Trophoblast cell (in vitro differentiated cells and primary cell): ENCODE measurements around the gene GNAI2.
"Not testable (repeated sequence)": the region's sequence is repeated elsewhere in the genome, so short reads cannot be mapped to it uniquely, and the experiment has no call there.

Source experiments
- DNase-seq, 2 donors: peaks; one replicate each; pipeline ENCODE4 v3.0.0-alpha.2; 2016
- H2AFZ ChIP-seq: 2 replicates; pipeline ENCODE4 v1.6.1; 2013; ENCODE audit warnings: low read length, moderate library complexity, mild to moderate bottlenecking; ENCODE audit not compliant: insufficient read depth, poor library complexity
- H2AK5ac ChIP-seq: 2 replicates; pipeline ENCODE4 v1.6.1; 2013; ENCODE audit warnings: mild to moderate bottlenecking, low read length
- H2BK120ac ChIP-seq: 2 replicates; pipeline ENCODE4 v1.6.1; 2013; ENCODE audit warnings: low read length, mild to moderate bottlenecking, moderate library complexity; ENCODE audit not compliant: insufficient read depth, poor library complexity
- H2BK12ac ChIP-seq: 2 replicates; pipeline ENCODE4 v1.6.1; 2013; ENCODE audit warnings: mild to moderate bottlenecking, low read length, moderate library complexity
- H2BK5ac ChIP-seq: 2 replicates; pipeline ENCODE4 v1.6.1; 2013; ENCODE audit warnings: low read length, low read depth, moderate library complexity, mild to moderate bottlenecking; ENCODE audit not compliant: poor library complexity
- H3K14ac ChIP-seq: 2 replicates; pipeline ENCODE4 v1.6.1; 2013; ENCODE audit warnings: mild to moderate bottlenecking, low read length
- H3K18ac ChIP-seq: 2 replicates; pipeline ENCODE4 v1.6.1; 2013; ENCODE audit warnings: mild to moderate bottlenecking, low read length
- H3K23ac ChIP-seq: 2 replicates; pipeline ENCODE4 v1.6.1; 2013; ENCODE audit warnings: low read length
- H3K27ac ChIP-seq: 2 replicates; pipeline ENCODE4 v1.5.1; 2013; ENCODE audit warnings: low read depth, mild to moderate bottlenecking, inconsistent platforms, low read length, moderate library complexity
- H3K27me3 ChIP-seq: 2 replicates; pipeline ENCODE4 v1.6.1; 2013; ENCODE audit warnings: inconsistent platforms, mild to moderate bottlenecking, low read length, moderate library complexity; ENCODE audit not compliant: insufficient read depth
- H3K36me3 ChIP-seq, 2 experiments: 1 replicate in 1 of 2; 2 replicates in 1 of 2; pipeline ENCODE4 v1.6.1; 2013; ENCODE audit warnings: low read length in 2 of 2, mild to moderate bottlenecking in 2 of 2, moderate library complexity in 1 of 2; ENCODE audit not compliant: insufficient read depth in 2 of 2, control insufficient read depth in 1 of 2
- H3K4ac ChIP-seq: 2 replicates; pipeline ENCODE4 v1.6.1; 2013; ENCODE audit warnings: low read depth, mild to moderate bottlenecking, low read length, moderate library complexity
- H3K4me1 ChIP-seq, 2 experiments: 1 replicate in 1 of 2; 2 replicates in 1 of 2; pipeline ENCODE4 v1.6.1; 2013; ENCODE audit warnings: low read length in 2 of 2, mild to moderate bottlenecking in 2 of 2, moderate library complexity in 1 of 2; ENCODE audit not compliant: insufficient read depth in 2 of 2, control insufficient read depth in 1 of 2
- H3K4me2 ChIP-seq: 2 replicates; pipeline ENCODE4 v1.6.1; 2013; ENCODE audit warnings: inconsistent platforms, mild to moderate bottlenecking, low read length, moderate library complexity
- H3K4me3 ChIP-seq: 2 replicates; pipeline ENCODE4 v1.5.1; 2013; ENCODE audit warnings: mild to moderate bottlenecking, low read depth, low read length, inconsistent platforms
- H3K79me1 ChIP-seq: one replicate; pipeline ENCODE4 v1.6.1; 2013; ENCODE audit warnings: low read length
- H3K79me2 ChIP-seq: 2 replicates; pipeline ENCODE4 v1.6.1; 2013; ENCODE audit warnings: low read length, mild to moderate bottlenecking; ENCODE audit not compliant: control insufficient read depth, insufficient read depth, poor library complexity
- H3K9ac ChIP-seq: 2 replicates; pipeline ENCODE4 v1.6.1; 2013; ENCODE audit warnings: mild to moderate bottlenecking, low read length
- H3K9me3 ChIP-seq: 2 replicates; pipeline ENCODE4 v1.6.1; 2013; ENCODE audit warnings: low read depth, mild to moderate bottlenecking, control low read depth, inconsistent platforms, low read length; ENCODE audit not compliant: insufficient read depth
- H4K12ac ChIP-seq: 2 replicates; pipeline ENCODE4 v1.6.1; 2013; ENCODE audit warnings: low read depth, mild to moderate bottlenecking, low read length, moderate library complexity
- H4K8ac ChIP-seq: 2 replicates; pipeline ENCODE4 v1.6.1; 2013; ENCODE audit warnings: low read depth, mild to moderate bottlenecking, low read length, moderate library complexity
- H4K91ac ChIP-seq: one replicate; pipeline ENCODE4 v1.6.1; 2013; ENCODE audit warnings: low read depth, mild to moderate bottlenecking, low read length, moderate library complexity
- WGBS: extraction: QIAGEN DNeasy Blood & Tissue Kit; methylation state at CpG from one replicate; pipeline ENCODE4 v1.1.7; 2013; ENCODE audit warnings: missing lambda C conversion rate; ENCODE audit not compliant: insufficient read length, insufficient coverage; ENCODE audit errors: extremely low coverage; 5-methylcytosine and 5-hydroxymethylcytosine counted together

The GNAI2 gene

GRCh38 chr3:50270422-50271224, 34.6 kb downstream of the GNAI2 start:
- no peak for DNase-seq
- H4K91ac ChIP-seq = peak overlapping the region; percentile 29
- peak overlapping the region; percentile 0 for H2BK12ac ChIP-seq
- peaks cover 14% of the 10 kb centered on the region for H3K79me1 ChIP-seq
- peak overlapping the region; percentile 3 for H3K14ac ChIP-seq
- no peak overlapping the region for H3K9ac ChIP-seq
- H3K27ac ChIP-seq = no peak overlapping the region
- H3K4me2 ChIP-seq = no peak overlapping the region
- H4K8ac ChIP-seq = no peak overlapping the region
- H4K12ac ChIP-seq = no peak overlapping the region
- H2AK5ac ChIP-seq = peak overlapping the region; percentile 46
- H3K23ac ChIP-seq = no peak overlapping the region
- H2AFZ ChIP-seq = no peak overlapping the region
- H3K36me3 ChIP-seq = no peaks in the 10 kb centered on the region
- H3K27me3 ChIP-seq = peaks cover 9% of the 10 kb centered on the region
- peaks cover 2% of the 10 kb centered on the region for H3K79me2 ChIP-seq
- H3K18ac ChIP-seq = peak overlapping the region; percentile 1
- no peak overlapping the region for H3K4me3 ChIP-seq
- H2BK120ac ChIP-seq = no peak overlapping the region
- WGBS = no CpG with 5 or more reads among the region's 19 CpGs
- peaks cover 2% of the 10 kb centered on the region for H3K9me3 ChIP-seq
- H3K4me1 ChIP-seq = peaks cover 35 to 38% of the 10 kb centered on the region in 2 experiments
- H2BK5ac ChIP-seq = no peak overlapping the region
- H3K4ac ChIP-seq = no peak overlapping the region

GRCh38 chr3:50271314-50271936, 35.4 kb downstream of the GNAI2 start:
- Histone ChIP-seq H4K91ac (peak overlapping the region; percentile 5), H3K4me2 (no peak overlapping the region), H3K36me3 (no peaks in the 10 kb centered on the region), H3K4ac (no peak overlapping the region), H4K8ac (no peak overlapping the region), H2BK120ac (no peak overlapping the region), H3K23ac (no peak overlapping the region), H4K12ac (no peak overlapping the region), H2AK5ac (peak overlapping the region; percentile 6), H3K14ac (no peak overlapping the region), H3K9me3 (peaks cover 6% of the 10 kb centered on the region), H3K27me3 (peaks cover 11% of the 10 kb centered on the region), H3K79me2 (no peaks in the 10 kb centered on the region), H2BK12ac (peak overlapping the region; percentile 11), H3K4me3 (no peak overlapping the region), H3K27ac (no peak overlapping the region), H2BK5ac (no peak overlapping the region), H3K9ac (no peak overlapping the region), H3K79me1 (peaks cover 8% of the 10 kb centered on the region), H2AFZ (no peak overlapping the region), H3K4me1 (peaks cover 27 to 32% of the 10 kb centered on the region in 2 experiments), H3K18ac (no peak overlapping the region)
- DNase-seq = peak; percentile 55 to 71
- no CpG with 5 or more reads among the region's 10 CpGs for WGBS

- H4K8ac ChIP-seq, DNase-seq, H3K23ac ChIP-seq, H3K79me1 ChIP-seq, H3K18ac ChIP-seq, H3K4ac ChIP-seq, H3K9ac ChIP-seq, H3K36me3 ChIP-seq, H3K9me3 ChIP-seq, H4K12ac ChIP-seq, H2BK5ac ChIP-seq, H2BK120ac ChIP-seq, H4K91ac ChIP-seq, H2AK5ac ChIP-seq, H2BK12ac ChIP-seq, H3K79me2 ChIP-seq, H3K14ac ChIP-seq, H3K4me2 ChIP-seq, H3K4me3 ChIP-seq, H2AFZ ChIP-seq, H3K27ac ChIP-seq: not testable (repeated sequence)
- Histone ChIP-seq H3K4me1 (peaks cover 25 to 32% of the 10 kb centered on the region in 2 experiments), H3K27me3 (peaks cover 11% of the 10 kb centered on the region)
- no CpG with 5 or more reads among the region's 10 CpGs for WGBS
Observed at GRCh38 chr3:50272538-50272910, 36.5 kb downstream of the GNAI2 start.

DNA sequence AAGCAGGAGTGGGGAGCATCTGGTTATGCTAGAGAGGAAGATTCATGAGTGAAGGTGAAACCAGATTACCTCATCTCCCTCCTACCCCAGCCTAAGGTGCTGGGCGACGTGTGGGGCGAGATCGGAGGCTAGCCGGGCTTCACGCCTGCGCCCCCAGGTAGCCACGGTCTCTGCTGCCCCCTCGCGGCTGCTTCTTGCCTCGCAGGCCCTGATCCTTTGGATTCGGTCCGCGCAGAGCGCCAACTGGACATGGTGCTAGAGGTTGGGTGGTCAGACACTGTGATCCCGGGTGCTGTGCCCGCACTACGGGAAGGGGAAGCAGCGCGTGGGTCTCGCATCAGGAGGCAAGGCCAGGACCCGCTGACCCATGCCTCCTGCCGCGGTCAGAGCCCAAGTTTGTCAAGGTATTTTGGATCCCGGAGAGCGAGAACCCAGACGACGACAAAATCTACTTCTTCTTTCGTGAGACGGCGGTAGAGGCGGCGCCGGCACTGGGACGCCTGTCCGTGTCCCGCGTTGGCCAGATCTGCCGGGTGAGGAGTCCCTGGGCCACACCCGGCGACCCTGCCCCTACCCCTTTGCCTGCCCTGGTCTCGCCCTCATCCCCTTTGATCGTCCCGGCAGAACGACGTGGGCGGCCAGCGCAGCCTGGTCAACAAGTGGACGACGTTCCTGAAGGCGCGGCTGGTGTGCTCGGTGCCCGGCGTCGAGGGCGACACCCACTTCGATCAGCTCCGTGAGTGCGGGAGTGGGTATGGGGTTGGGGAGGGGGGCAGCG, 37.1 kb downstream of the GNAI2 start:
- Histone ChIP-seq H3K9ac (peak overlapping the region; percentile 21), H3K27me3 (peaks cover 11% of the 10 kb centered on the region), H4K8ac (peak overlapping the region; percentile 23), H4K91ac (peak overlapping the region; percentile 34), H3K27ac (no peak overlapping the region), H3K79me2 (no peaks in the 10 kb centered on the region), H2BK12ac (peak overlapping the region; percentile 9), H3K4me3 (no peak overlapping the region), H3K4me2 (peak overlapping the region; percentile 47), H3K4me1 (peaks cover 25 to 32% of the 10 kb centered on the region in 2 experiments), H3K23ac (no peak overlapping the region), H3K79me1 (peaks cover 4% of the 10 kb centered on the region), H3K9me3 (peaks cover 10% of the 10 kb centered on the region), H2AFZ (peak overlapping the region; percentile 9), H2BK120ac (no peak overlapping the region), H3K18ac (peak overlapping the region; percentile 6), H3K36me3 (no peaks in the 10 kb centered on the region), H2BK5ac (no peak overlapping the region), H3K14ac (peak overlapping the region; percentile 4), H2AK5ac (peak overlapping the region; percentile 11), H4K12ac (no peak overlapping the region), H3K4ac (no peak overlapping the region)
- no CpG with 5 or more reads among the region's 61 CpGs for WGBS
- DNase-seq = peak; percentile 89 to 99
